Measurements from ENCODE around the gene MCM6. TPM values are rescaled to one million over a fixed set of nuclear protein-coding genes. Genes with fewer than 3 reads are reported as not detected.
"Not testable (repeated sequence)": the region's sequence is repeated elsewhere in the genome, so short reads cannot be mapped to it uniquely, and the experiment has no call there.

The MCM6 gene
- total and polyA plus RNA-seq, 8 donors = 1.8 to 41.1 (median 8.5) TPM

DNA sequence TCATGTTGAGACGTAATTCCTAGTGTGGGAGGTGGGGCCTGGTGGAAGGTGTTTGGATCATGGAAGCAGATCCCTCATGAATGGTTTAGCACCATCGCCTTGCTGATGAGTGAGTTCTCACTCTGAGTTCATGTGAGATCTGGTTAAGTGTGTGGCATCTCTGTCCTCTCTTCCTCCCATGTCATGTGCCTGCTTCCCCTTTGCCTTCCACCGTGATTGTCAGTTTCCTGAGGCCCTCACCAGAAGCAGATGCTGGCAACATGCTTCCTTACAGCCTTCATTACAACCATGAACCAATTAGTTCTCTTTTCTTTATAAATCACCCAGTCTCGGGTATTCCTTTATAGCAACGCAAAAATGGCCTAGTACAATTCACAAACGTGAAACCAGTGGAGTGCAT is 14.6 kb upstream of the MCM6 start:
- H3K4me3 ChIP-seq = no peak overlapping the region
- no peaks in the 10 kb centered on the region for H3K9me3 ChIP-seq
- DNase-seq = no peak
- TF ChIP-seq POLR2A (IDR thresholded peaks at IDR 0.05) = no peak
- TF ChIP-seq, protein P1, sequence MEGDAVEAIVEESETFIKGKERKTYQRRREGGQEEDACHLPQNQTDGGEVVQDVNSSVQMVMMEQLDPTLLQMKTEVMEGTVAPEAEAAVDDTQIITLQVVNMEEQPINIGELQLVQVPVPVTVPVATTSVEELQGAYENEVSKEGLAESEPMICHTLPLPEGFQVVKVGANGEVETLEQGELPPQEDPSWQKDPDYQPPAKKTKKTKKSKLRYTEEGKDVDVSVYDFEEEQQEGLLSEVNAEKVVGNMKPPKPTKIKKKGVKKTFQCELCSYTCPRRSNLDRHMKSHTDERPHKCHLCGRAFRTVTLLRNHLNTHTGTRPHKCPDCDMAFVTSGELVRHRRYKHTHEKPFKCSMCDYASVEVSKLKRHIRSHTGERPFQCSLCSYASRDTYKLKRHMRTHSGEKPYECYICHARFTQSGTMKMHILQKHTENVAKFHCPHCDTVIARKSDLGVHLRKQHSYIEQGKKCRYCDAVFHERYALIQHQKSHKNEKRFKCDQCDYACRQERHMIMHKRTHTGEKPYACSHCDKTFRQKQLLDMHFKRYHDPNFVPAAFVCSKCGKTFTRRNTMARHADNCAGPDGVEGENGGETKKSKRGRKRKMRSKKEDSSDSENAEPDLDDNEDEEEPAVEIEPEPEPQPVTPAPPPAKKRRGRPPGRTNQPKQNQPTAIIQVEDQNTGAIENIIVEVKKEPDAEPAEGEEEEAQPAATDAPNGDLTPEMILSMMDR (IDR thresholded peaks at IDR 0.05) = no peak
- no peak for TF ChIP-seq POLR2AphosphoS5 (IDR thresholded peaks at IDR 0.05)
- TF ChIP-seq EP300 (IDR thresholded peaks at IDR 0.05) = no peak
- WGBS, 5 donors = 65 to 74% (median 72%) methylated on average over 6 of the region's 6 CpGs
- peaks cover 0 to 2% (median 0%) of the 10 kb centered on the region in 3 donors for H3K27me3 ChIP-seq
- no peak overlapping the region for H3K27ac ChIP-seq
- H3K4me1 ChIP-seq = no peaks in the 10 kb centered on the region
- H3K36me3 ChIP-seq = no peaks in the 10 kb centered on the region
- intact Hi-C loops (cut with DNase I; ENCODE audit: low total_unique reads) = no loop called here

DNA sequence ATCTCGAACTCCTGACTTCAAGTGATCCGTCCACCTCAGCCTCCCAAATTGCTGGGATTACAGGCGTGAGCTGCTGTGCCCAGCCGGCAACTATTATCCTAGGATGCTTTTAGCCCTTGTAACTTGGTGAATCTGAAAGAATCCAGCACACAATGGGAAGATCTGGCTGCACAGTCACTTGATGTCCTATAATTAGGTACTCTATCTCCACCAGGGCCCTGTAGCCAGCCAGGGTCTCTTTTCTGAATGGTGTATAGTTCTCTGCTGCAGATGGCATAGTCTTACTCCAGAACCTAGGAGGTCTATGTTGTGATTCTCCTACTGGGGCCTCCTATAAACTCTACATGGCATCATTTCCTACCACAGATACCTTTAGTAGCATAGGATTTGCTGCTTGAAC is 13.9 kb upstream of the MCM6 start:
- WGBS, 5 donors = 88 to 97% (median 95%) methylated on average over 4 of the region's 4 CpGs
- H3K27ac ChIP-seq = no peak overlapping the region
- H3K9me3 ChIP-seq = no peaks in the 10 kb centered on the region
- H3K4me3 ChIP-seq = no peak overlapping the region
- DNase-seq = no peak
- intact Hi-C loops (cut with DNase I; ENCODE audit: low total_unique reads) = no loop called here
- peaks cover 0 to 8% (median 0%) of the 10 kb centered on the region in 3 donors for H3K27me3 ChIP-seq
- TF ChIP-seq POLR2AphosphoS5 (IDR thresholded peaks at IDR 0.05) = no peak
- TF ChIP-seq EP300 (IDR thresholded peaks at IDR 0.05) = no peak
- TF ChIP-seq, protein P1 (IDR thresholded peaks at IDR 0.05) = no peak
- no peak for TF ChIP-seq POLR2A (IDR thresholded peaks at IDR 0.05)
- H3K36me3 ChIP-seq = no peaks in the 10 kb centered on the region
- H3K4me1 ChIP-seq = no peaks in the 10 kb centered on the region

DNA sequence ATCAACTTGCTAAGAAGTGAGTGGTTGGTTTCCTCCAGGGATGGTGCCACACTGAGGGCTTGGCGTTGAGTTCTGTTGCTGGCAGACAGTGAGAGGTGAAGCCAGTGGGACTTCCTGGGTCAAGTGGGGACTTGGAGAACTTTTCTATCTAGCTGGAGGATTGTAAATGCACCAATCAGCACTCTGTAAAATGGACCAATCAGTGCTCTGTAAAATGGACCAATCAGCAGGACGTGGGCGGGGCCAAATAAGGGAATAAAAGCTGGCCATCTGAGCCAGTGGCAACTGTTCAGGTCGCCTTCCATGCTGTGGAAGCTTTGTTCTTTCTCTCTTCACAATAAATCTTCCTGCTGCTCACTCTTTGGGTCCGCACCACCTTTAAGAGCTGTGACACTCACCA is 12.3 kb upstream of the MCM6 start:
- WGBS, 5 donors = 72 to 87% (median 81%) methylated on average over 5 of the region's 5 CpGs
- intact Hi-C loops (cut with DNase I; ENCODE audit: low total_unique reads) = not testable (repeated sequence)

DNA sequence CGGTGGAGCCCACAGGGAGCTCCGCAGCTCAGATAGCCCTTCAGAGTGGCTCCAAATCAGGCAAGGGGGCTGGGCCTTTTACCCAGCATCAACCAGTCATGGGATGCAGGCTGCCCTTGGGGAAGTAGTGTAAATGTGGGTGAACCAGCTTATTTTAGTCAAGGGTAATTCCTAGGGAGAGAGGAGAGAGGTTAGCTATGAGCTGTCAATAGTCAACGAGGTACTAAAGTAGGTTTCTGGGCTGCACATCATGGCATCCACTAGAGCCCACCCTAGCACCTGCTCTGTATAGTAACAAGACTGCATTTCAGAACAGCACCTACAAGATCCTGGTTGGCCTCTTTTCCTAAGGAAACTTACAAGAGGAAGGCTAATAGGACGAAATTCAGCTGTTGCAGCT is 9.5 kb upstream of the MCM6 start:
- H3K9me3 ChIP-seq = no peaks in the 10 kb centered on the region
- H3K36me3 ChIP-seq = no peaks in the 10 kb centered on the region
- H3K27ac ChIP-seq = no peak overlapping the region
- intact Hi-C loops (cut with DNase I; ENCODE audit: low total_unique reads) = no loop called here
- DNase-seq = no peak
- no peaks in the 10 kb centered on the region for H3K4me1 ChIP-seq
- peaks cover 0 to 8% (median 0%) of the 10 kb centered on the region in 3 donors for H3K27me3 ChIP-seq
- TF ChIP-seq, protein P1 (IDR thresholded peaks at IDR 0.05) = no peak
- TF ChIP-seq EP300 (IDR thresholded peaks at IDR 0.05) (no peak), POLR2AphosphoS5 (IDR thresholded peaks at IDR 0.05) (no peak), POLR2A (IDR thresholded peaks at IDR 0.05) (no peak)
- 82 to 95% (median 90%) methylated on average over 4 of the region's 4 CpGs for WGBS, 5 donors
- H3K4me3 ChIP-seq = no peak overlapping the region

More for the DNA sequence above, 12.3 kb upstream of the MCM6 start:
- not testable (repeated sequence) for H3K27me3 ChIP-seq, H3K4me1 ChIP-seq, H3K36me3 ChIP-seq, H3K9me3 ChIP-seq, DNase-seq, H3K27ac ChIP-seq, H3K4me3 ChIP-seq

DNA sequence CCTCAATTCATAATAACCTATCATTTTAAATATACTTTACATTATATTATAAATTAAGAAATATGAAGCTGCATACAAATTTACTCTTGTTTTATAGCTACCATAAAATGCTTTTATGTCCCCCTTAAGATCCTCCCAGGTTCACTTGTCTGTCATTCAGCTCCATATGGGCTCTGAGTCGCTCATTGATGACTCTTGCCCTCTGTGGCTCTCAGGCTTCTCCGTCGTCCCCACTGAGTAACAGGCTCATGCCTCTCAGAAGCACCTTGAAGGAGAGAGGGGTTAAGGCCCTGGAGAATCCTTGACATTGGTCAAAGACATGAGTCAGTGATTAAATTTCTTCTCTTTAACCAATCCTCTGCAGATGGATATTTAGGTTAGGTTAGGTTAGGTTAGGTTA is 6.2 kb upstream of the MCM6 start:
- Histone ChIP-seq H3K27ac (no peak overlapping the region), H3K27me3 (peaks cover 0 to 8% (median 0%) of the 10 kb centered on the region in 3 donors)
- TF ChIP-seq POLR2A (IDR thresholded peaks at IDR 0.05) (no peak), EP300 (IDR thresholded peaks at IDR 0.05) (no peak), POLR2AphosphoS5 (IDR thresholded peaks at IDR 0.05) (no peak)
- TF ChIP-seq, protein P1 (IDR thresholded peaks at IDR 0.05) = no peak

DNA sequence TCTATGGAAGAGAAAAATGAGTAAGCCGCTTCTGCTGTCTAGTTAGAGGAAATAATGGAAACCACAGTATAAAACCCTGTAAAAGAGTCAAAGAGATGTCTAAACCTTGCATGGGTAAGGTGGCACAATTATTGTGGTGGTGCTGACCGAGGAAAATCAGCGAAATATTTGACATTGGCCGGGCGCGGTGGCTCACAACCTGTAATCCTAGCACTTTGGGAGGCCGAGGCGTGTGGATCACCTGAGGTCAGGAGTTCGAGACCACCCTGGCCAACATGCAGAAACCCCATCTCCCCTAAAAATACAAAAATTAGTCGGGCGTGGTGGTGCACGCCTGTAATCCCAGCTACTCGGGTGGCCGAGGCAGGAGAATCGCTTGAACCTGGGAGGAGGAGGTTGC is 527 bp upstream of the MCM6 start:
- peaks cover 0 to 30% (median 20%) of the 10 kb centered on the region in 4 donors for H3K4me1 ChIP-seq
- H3K27ac ChIP-seq = peak overlapping the region in 4 of 5 donors; percentile 83 to 93 (median 86)
- not testable (repeated sequence) for H3K27me3 ChIP-seq, DNase-seq, H3K9me3 ChIP-seq
- H3K4me3 ChIP-seq = peak overlapping the region; percentile 66 to 93 (median 81)
- intact Hi-C loops (cut with DNase I; ENCODE audit: low total_unique reads) = loop anchor here (10.0 kb wide), 1 partner anchor 142 kb away; no protein-coding TSS in a partner anchor
- 81 to 87% (median 84%) methylated on average over 15 of the region's 15 CpGs for WGBS, 5 donors
- H3K36me3 ChIP-seq = peaks cover 0 to 11% (median 8%) of the 10 kb centered on the region in 4 donors

More for the DNA sequence above, 6.2 kb upstream of the MCM6 start:
- H3K4me1 ChIP-seq = no peaks in the 10 kb centered on the region
- intact Hi-C loops (cut with DNase I; ENCODE audit: low total_unique reads) = no loop called here
- no peak for DNase-seq
- WGBS, 5 donors = 58 to 70% (median 68%) methylated on average over 3 of the region's 3 CpGs
- no peaks in the 10 kb centered on the region for H3K9me3 ChIP-seq
- H3K36me3 ChIP-seq = no peaks in the 10 kb centered on the region
- H3K4me3 ChIP-seq = no peak overlapping the region
